HG02763 (cell line): ENCODE results near the gene UBTD1.
A peak's percentile ranks its signal among the peaks of the same experiment; 100 is the strongest.
"Not testable (repeated sequence)": the region's sequence is repeated elsewhere in the genome, so short reads cannot be mapped to it uniquely, and the experiment has no call there.

Source experiments
- ATAC-seq: cut with Tn5 transposase; IDR thresholded peaks from one replicate; pipeline ENCODE4 v1.9.1; 2021; ENCODE audit warnings: mild to moderate bottlenecking, moderate library complexity; ENCODE audit not compliant: unreplicated experiment

UBTD1 gene

GRCh38 chr10:97498841-97499560 is at the start of gene UBTD1:
Gene UBTD1 (plus strand): TSS chr10:97498924. CDS start chr10:97499204, 280 bp downstream.
- ATAC-seq, result peak; percentile 1

GRCh38 chr10:97450828-97451227 is 47.9 kb upstream of the UBTD1 start:
- ATAC-seq, result no peak

- ATAC-seq, result no peak
Observed at GRCh38 chr10:97451605-97452004, 47.1 kb upstream of the UBTD1 start.

- no peak for ATAC-seq
Observed at GRCh38 chr10:97452352-97452751, 46.4 kb upstream of the UBTD1 start.

- no peak for ATAC-seq
Observed at GRCh38 chr10:97454330-97455036, 44.2 kb upstream of the UBTD1 start.

- ATAC-seq, result no peak
Observed at GRCh38 chr10:97456034-97456685, 42.6 kb upstream of the UBTD1 start.

GRCh38 chr10:97456686-97457065 is 42.0 kb upstream of the UBTD1 start:
- ATAC-seq, result no peak

GRCh38 chr10:97459111-97459510 is 39.6 kb upstream of the UBTD1 start:
- ATAC-seq, result no peak

- ATAC-seq, result no peak
Observed at GRCh38 chr10:97459933-97460332, 38.8 kb upstream of the UBTD1 start.

- no peak for ATAC-seq
Observed at GRCh38 chr10:97462309-97462708, 36.4 kb upstream of the UBTD1 start.

GRCh38 chr10:97463363-97464132 is 35.2 kb upstream of the UBTD1 start:
- ATAC-seq, result no peak

- ATAC-seq, result no peak
Observed at GRCh38 chr10:97464226-97464625, 34.5 kb upstream of the UBTD1 start.

- ATAC-seq, result no peak
Observed at GRCh38 chr10:97465982-97466381, 32.7 kb upstream of the UBTD1 start.

GRCh38 chr10:97466755-97467154 is 32.0 kb upstream of the UBTD1 start:
- ATAC-seq, result no peak

GRCh38 chr10:97468162-97468561 is 30.6 kb upstream of the UBTD1 start:
- ATAC-seq, result no peak

GRCh38 chr10:97468781-97469180 is 29.9 kb upstream of the UBTD1 start:
- not testable (repeated sequence) for ATAC-seq

- no peak for ATAC-seq
Observed at GRCh38 chr10:97474918-97475317, 23.8 kb upstream of the UBTD1 start.

- ATAC-seq, result no peak
Observed at GRCh38 chr10:97475936-97476594, 22.7 kb upstream of the UBTD1 start.

- ATAC-seq, result not testable (repeated sequence)
Observed at GRCh38 chr10:97479410-97479809, 19.3 kb upstream of the UBTD1 start.

GRCh38 chr10:97479939-97480338 is 18.8 kb upstream of the UBTD1 start:
- ATAC-seq, result no peak

GRCh38 chr10:97481071-97481470 is 17.7 kb upstream of the UBTD1 start:
- ATAC-seq, result no peak
